HG03520 (cell line): ENCODE data around the gene CD37.

Experiments
- ATAC-seq: cut with Tn5 transposase; IDR thresholded peaks from one replicate; pipeline ENCODE4 v1.9.1; 2021; ENCODE audit warnings: mild to moderate bottlenecking, moderate library complexity; ENCODE audit not compliant: unreplicated experiment

Gene CD37

DNA sequence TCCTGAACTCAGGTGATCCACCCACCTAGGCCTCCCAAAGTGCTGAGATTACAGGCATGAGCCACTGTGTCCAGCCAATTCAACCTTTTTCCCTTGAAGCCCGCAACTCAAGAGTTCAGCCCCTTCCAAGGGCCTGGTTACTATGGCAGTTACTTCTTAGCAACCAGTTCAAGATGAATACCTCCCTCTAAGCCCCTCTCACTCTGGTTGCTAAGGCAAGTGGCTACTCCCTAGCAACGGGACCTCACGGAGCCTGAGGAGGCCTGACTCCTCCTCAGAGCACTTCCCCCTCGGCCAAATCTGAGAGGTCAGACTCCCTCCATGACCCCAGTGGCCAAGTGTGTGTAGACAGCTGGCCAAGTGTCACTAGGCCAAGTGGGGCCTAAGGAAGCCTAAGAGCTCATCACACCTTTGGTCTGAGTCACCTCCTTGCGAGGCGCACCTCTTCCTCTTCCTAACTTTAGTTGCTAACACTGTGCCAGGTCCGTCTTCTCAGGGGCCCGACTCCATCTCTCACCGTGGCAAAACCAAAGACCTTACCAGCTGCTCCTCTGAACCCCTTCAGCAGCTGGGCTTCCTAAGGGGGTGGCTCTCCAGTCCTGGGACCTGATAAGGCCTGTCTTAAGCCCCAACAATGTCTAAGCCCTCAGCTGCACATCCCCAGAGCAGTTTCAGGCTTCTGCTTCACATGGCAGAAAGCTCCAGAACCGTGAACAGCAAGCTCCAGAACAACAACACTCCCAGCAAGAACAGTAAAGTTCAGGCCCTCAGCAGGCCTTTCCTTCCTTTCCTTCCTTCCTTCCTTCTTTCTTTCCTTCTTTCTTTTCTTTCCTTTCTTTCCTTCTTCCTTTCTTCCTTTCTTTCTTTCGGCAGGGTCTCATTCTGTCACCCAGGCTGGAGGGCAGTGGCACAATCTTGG lies 9.6 kb downstream of the CD37 start:
- ATAC-seq = no peak

DNA sequence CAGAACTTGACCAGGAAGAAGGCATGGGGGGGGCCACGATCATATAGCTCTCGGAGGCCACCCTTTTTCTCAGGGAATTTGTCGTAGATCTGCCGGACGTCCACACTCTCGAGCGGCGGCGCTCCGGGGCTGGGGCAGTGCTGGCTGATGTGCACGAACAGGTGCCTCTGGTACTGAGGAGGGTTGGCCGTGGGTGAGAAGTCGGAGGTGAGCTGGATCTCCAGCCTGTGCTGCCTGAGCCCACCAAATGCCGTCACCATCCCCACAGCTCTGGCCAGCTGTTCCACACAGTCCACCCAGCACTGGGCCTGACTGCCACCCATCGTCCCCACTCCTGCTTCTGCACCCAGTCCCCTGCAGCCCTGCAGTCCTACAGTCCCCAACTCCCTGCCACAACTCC lies 12.0 kb downstream of the CD37 start:
- no peak for ATAC-seq

DNA sequence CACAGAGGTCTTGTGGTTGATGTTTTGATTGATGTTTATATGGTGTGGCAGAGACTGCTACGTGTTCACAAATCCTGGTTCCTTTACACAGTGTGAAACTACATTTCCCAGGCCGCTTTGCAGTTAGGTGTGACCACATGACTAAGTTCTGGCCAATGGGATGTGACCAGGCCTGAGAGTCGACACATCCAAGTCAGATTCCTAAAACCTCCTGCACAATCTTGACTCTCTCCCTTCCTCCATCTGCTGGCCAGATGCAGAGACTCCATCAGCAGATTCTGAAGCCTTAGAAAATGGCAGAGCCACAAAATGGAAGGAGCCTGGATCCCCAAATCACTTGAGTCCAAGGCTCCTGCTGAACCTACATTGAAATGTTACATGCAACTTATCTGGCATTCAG lies 12.6 kb downstream of the CD37 start:
- no peak for ATAC-seq

DNA sequence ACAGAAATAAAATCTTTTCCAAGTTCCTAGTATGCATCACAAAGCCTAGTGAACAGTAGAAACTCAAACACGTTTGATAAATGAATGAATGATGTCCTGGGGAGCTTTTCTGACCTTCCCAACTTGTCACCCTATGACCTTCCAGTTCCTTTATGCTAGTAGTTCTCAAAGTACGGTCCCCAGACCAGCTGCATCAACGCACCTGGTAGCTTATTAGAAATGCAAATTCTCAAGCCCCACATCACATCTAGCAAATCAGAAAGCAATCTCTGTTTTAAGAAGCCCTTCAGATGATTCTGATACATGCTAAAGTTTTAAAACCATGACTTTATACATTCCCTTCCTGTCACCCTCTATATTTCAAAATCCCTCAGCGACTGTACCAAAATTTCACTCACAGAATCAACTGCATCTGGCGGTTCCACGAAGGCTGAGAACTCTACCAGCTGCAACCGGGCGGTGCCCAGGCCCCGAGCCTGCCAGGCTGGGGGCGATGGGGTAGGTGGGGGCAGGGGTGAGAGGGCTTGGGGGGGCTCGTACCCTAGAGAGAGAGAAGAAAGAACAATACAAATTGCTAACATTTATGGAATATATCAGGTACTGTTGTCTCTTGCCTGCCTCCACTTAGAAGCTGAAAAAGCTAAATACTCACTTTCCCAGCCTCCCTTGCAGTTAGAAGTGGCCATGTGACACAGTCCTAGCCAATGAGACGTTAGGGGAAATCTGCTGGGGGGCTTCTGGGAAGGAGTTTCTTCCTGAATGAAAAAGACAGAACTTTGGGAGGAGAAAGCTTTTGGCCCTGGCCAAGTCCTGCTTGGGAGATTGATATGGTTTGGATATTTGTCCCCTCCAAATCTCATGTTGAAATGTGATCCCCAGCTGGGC lies 13.3 kb downstream of the CD37 start:
- no peak for ATAC-seq

GRCh38 chr19:49349567-49349966 lies 14.4 kb downstream of the CD37 start:
- no peak for ATAC-seq

DNA sequence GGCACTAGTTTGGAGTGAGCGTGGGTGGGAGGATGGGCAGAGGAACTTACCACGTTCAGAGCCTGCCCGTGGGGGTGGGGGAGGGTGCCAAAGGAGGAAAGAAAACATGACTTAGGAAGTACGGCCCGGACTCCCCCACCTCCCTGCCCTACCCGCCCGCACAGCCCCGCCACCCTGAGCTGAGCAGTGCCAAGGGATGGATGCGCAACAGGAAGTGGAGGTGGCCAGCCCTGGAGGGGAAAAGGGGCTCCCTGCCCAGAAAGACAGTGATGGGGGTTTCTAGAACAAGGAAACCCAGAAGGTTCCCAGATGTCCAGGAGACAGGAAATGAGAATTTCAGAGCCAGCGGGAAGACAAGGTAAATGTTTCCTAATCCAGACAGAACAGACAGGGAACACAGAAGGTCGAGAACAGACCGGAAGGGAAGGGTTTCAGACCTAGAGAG lies 20.7 kb downstream of the CD37 start:
- ATAC-seq = no peak

- ATAC-seq = no peak
Observed at GRCh38 chr19:49356382-49356781, 21.2 kb downstream of the CD37 start.

GRCh38 chr19:49357186-49357585 lies 22.0 kb downstream of the CD37 start:
- ATAC-seq = no peak

DNA sequence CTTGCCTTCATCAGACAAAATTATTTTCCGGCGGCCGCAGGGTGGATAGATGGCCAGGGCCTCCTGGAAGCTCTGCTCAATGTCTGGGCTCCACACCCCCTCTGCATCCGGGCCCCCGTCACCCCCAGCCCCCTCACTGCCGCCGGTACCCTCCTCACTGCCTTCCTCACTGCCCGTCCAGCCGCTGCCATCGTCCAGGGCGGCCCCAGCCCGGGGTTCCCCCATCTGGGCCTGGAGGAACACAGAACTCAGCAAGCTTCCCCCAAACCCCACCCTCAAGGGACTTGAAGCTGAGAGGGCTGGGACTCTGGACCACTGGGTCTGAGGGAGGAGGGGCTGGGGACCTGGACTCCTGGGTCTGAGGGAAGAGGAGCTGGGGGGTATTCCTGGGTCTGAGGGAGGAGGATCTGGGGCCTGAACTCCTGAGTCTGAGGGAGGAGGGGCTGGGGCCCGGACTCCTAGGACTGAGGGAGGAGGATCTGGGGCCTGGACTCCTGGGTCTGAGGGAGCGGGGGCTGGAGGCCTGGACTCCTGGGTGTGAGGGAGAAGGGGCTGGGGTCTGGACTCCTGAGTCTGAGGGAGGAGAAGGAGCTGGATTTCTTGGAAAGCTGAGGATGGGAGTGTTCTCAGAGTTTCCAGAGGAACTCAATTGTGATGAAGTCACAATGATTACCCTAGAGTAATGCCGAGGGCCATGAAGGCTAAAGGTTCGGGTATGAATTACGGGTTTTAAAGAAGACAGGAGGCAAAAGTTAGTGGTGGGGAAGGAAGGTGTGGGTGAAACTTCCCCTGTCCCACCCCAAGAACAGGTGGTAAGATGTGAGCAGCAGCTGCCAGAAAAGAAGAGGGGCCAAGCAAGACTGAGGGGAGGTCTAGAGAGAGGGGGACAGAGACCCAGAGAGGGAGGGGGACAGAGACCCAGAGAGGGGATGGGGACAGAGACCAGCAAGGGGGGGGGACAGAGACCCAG lies 24.9 kb downstream of the CD37 start:
- no peak for ATAC-seq

GRCh38 chr19:49361438-49362047 lies 26.3 kb downstream of the CD37 start:
- no peak for ATAC-seq

GRCh38 chr19:49362048-49362928 lies 27.1 kb downstream of the CD37 start, which contains the start of gene TEAD2:
TSS of gene TEAD2 (minus strand) at chr19:49362416. CDS start at chr19:49360075, 2,341 bp downstream.
- ATAC-seq = no peak

DNA sequence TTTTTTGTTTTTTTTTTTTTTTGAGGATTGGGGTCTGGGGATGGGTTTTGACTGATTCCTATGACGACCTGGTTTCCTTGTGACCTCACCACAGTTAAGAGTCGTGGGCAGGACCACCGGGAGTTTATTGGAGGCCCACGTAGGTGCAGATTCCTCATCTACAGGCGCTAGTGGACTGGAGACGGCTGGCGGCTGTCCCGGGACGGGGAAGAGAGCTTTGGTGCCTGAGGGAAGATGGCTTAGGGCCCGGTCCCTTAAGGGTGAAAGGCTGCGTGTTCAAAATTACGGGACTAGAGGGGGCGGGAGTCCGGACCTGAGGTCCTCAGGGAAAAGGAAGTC lies 27.7 kb downstream of the CD37 start:
- ATAC-seq = no peak

- ATAC-seq = no peak
Observed at GRCh38 chr19:49363268-49364082, 28.3 kb downstream of the CD37 start, which contains the start of gene DKKL1. TSS of gene DKKL1 (plus strand) at chr19:49363877. CDS start at chr19:49363999, 122 bp downstream.

DNA sequence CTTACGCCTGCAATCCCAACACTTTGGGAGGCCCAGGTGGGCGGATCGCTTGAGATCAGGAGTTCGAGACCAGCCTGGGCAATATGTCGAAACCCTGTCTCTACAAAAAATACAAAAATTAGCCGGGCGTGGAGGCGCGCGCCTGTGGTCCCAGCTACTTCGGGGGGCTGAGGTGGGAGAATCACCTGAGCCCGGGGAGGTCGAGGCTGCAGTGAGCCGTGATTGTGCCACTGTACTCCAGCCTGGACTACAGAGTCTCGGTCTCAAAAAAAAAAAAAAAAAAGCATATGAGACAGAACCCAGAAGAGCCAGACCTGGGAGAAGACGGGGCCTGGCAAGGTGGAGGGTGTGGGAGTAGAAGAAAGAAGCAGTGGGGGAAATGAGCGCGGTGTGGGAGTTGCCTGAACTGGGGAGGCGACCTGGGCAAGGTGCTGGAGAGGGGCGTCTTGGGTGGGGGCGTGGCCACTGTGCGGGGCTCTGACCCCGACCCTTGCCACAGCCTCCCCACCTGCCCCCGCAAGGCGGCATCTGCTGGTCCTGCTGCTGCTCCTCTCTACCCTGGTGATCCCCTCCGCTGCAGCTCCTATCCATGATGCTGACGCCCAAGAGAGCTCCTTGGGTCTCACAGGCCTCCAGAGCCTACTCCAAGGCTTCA lies 29.0 kb downstream of the CD37 start:
- no peak for ATAC-seq

DNA sequence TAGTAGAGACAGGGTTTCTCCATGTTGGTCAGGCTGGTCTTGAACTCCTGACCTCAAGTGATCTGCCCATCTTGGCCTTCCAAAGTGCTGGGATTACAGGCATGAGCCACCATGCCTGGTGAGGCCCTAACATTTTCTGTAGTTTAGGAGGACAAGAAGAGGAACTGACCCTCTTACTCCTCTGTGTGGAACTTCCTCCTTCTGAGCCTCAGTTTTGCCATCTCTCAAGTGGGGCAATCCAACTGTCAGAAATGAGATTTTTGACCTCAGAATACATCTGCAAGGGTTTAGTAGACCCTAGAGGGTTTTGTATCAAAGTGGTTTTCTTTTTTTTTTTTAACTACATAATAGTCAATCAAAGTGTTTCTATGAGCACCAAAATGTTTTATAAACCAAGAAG lies 30.9 kb downstream of the CD37 start:
- ATAC-seq = no peak

DNA sequence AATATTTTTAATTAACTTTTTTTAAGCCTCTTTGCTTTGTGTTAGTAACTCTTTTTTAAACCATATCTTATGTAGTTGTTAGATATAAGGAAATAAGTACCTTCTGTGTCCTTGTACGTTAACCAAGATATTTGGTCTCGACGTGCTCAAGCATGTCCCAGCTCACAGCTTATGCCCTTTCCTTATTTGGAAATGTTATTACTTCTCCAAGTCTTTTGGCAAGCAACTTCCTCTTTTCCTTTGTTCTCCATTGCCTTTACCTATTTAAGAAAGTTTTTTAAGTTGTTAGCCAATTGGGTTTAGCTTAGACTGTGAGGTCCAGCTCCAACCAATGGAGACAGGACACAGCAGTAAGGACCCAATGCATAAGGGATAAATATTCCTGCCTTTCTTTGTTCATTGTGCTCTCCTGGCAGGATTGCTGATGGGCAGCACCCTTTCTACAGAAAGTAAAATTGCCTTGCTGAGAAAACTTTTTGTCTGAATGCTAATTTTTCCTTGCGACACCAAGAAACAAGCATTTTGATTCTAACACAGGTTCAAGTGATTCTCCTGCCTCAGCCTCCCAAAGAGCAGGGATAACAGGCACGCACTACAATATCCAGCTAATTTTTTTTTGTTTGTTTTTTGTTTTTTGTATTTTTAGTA lies 33.6 kb downstream of the CD37 start:
- ATAC-seq = no peak

- no peak for ATAC-seq
Observed at GRCh38 chr19:49371184-49371583, 36.0 kb downstream of the CD37 start.
